ENCODE measurements around the gene PRPF4. TPM values are rescaled to one million over a fixed set of nuclear protein-coding genes. Genes with fewer than 3 reads are reported as not detected.
"Not testable (repeated sequence)": the region's sequence is repeated elsewhere in the genome, so short reads cannot be mapped to it uniquely, and the experiment has no call there.

PRPF4 gene
- total RNA-seq = 10 to 100 TPM in 2 of 4 donors, 1 to 10 TPM in 2; 5.0 to 13.7 (median 9.6) TPM

- 0% methylated on average over 7 to 51 of the region's 63 CpGs for WGBS, 2 donors (ENCODE audit: low coverage in 1 of 2)
- H3K27me3 ChIP-seq = no peaks in the 10 kb centered on the region
- TF ChIP-seq CTCF (IDR thresholded peaks at IDR 0.05) = no peak
- peak; percentile 97 for TF ChIP-seq POLR2A (IDR thresholded peaks at IDR 0.05)
- TF ChIP-seq EP300 (IDR thresholded peaks at IDR 0.05; ENCODE audit: low read depth) = peak; percentile 26
- peak; percentile 96 to 99 (median 99) for TF ChIP-seq POLR2AphosphoS5 (IDR thresholded peaks at IDR 0.05)
- H3K4me1 ChIP-seq = peaks cover 7 to 33% (median 12%) of the 10 kb centered on the region in 4 donors
- H3K4me3 ChIP-seq = peak within 1 kb of the TSS; percentile 51 to 85 (median 61)
- peak; percentile 98 for DNase-seq
- in situ Hi-C loops (cut with MboI; ENCODE audit: low pct_ligation_motif_present in 1 of 4, low pct_unique_long_range_greater_than_20kb in 1 of 4, low sequenced_read_pairs in 3 of 4) = loop anchor here in 3 of 4 donors (10.0 kb wide), 2 partner anchors 129 to 379 kb away; partner anchors contain the start of gene ALAD (in 3 of the 3)
- peak within 1 kb of the TSS; percentile 88 to 94 (median 90) for H3K27ac ChIP-seq
- H3K36me3 ChIP-seq = peaks cover 0 to 49% (median 17%) of the 10 kb centered on the region in 4 donors
- no peaks in the 10 kb centered on the region for H3K9me3 ChIP-seq
- intact Hi-C loops (cut with DNase I; ENCODE audit: low total_unique reads) = no loop called here
Measured at GRCh38 chr9:113275157-113276131, at the start of gene PRPF4, which contains the start of gene CDC26. TSS of gene PRPF4 (plus strand) at chr9:113275658. CDS start at chr9:113275744, 86 bp downstream. TSS of gene CDC26 (minus strand) at chr9:113275572. CDS start at chr9:113272507, 3,065 bp downstream.

GRCh38 chr9:113227436-113227835, 48.0 kb upstream of the PRPF4 start:
- in situ Hi-C loops (cut with MboI; ENCODE audit: low pct_ligation_motif_present in 1 of 4, low pct_unique_long_range_greater_than_20kb in 1 of 4, low sequenced_read_pairs in 3 of 4) (loop anchor here in 1 of 4 donors (25.0 kb wide), 1 partner anchor 90 kb away; no protein-coding TSS in a partner anchor), intact Hi-C loops (cut with DNase I; ENCODE audit: low total_unique reads) (no loop called here)
- no peak overlapping the region for H3K27ac ChIP-seq
- 25 to 78% methylated on average over 1 of the region's 1 CpG for WGBS, 2 donors (ENCODE audit: low coverage in 1 of 2)
- no peak overlapping the region for H3K4me3 ChIP-seq
- no peaks in the 10 kb centered on the region for H3K27me3 ChIP-seq
- H3K36me3 ChIP-seq = no peaks in the 10 kb centered on the region
- H3K9me3 ChIP-seq = no peaks in the 10 kb centered on the region
- H3K4me1 ChIP-seq = peaks cover 5 to 16% (median 10%) of the 10 kb centered on the region in 4 donors
- DNase-seq = no peak
- TF ChIP-seq EP300 (IDR thresholded peaks at IDR 0.05; ENCODE audit: low read depth) (no peak), POLR2A (IDR thresholded peaks at IDR 0.05) (no peak), CTCF (IDR thresholded peaks at IDR 0.05) (no peak), POLR2AphosphoS5 (IDR thresholded peaks at IDR 0.05) (no peak)

GRCh38 chr9:113228130-113228665, 47.3 kb upstream of the PRPF4 start:
- intact Hi-C loops (cut with DNase I; ENCODE audit: low total_unique reads) = no loop called here
- H3K27ac ChIP-seq = no peak overlapping the region
- no peak overlapping the region for H3K4me3 ChIP-seq
- H3K27me3 ChIP-seq = no peaks in the 10 kb centered on the region
- in situ Hi-C loops (cut with MboI; ENCODE audit: low pct_ligation_motif_present in 1 of 4, low pct_unique_long_range_greater_than_20kb in 1 of 4, low sequenced_read_pairs in 3 of 4) = loop anchor here in 1 of 4 donors (25.0 kb wide), 1 partner anchor 91 kb away; no protein-coding TSS in a partner anchor
- no peaks in the 10 kb centered on the region for H3K36me3 ChIP-seq
- H3K9me3 ChIP-seq = no peaks in the 10 kb centered on the region
- peaks cover 0 to 14% (median 6%) of the 10 kb centered on the region in 4 donors for H3K4me1 ChIP-seq
- DNase-seq = no peak
- WGBS, 2 donors (ENCODE audit: low coverage in 1 of 2) = 46 to 67% methylated on average over 3 of the region's 3 CpGs
- TF ChIP-seq CTCF (IDR thresholded peaks at IDR 0.05) (no peak), EP300 (IDR thresholded peaks at IDR 0.05; ENCODE audit: low read depth) (no peak), POLR2A (IDR thresholded peaks at IDR 0.05) (no peak), POLR2AphosphoS5 (IDR thresholded peaks at IDR 0.05) (no peak)

GRCh38 chr9:113231701-113232100, 43.8 kb upstream of the PRPF4 start:
- Histone ChIP-seq H3K4me3 (no peak overlapping the region), H3K27me3 (no peaks in the 10 kb centered on the region), H3K36me3 (no peaks in the 10 kb centered on the region), H3K9me3 (no peaks in the 10 kb centered on the region), H3K4me1 (peaks cover 0 to 14% (median 4%) of the 10 kb centered on the region in 4 donors), H3K27ac (peak overlapping the region in 1 of 4 donors; percentile 48)
- in situ Hi-C loops (cut with MboI; ENCODE audit: low pct_ligation_motif_present in 1 of 4, low pct_unique_long_range_greater_than_20kb in 1 of 4, low sequenced_read_pairs in 3 of 4) = loop anchor here in 1 of 4 donors (25.0 kb wide), 1 partner anchor 94 kb away; no protein-coding TSS in a partner anchor
- DNase-seq = no peak
- no peak for TF ChIP-seq POLR2A (IDR thresholded peaks at IDR 0.05)
- no peak for TF ChIP-seq POLR2AphosphoS5 (IDR thresholded peaks at IDR 0.05)
- WGBS, 2 donors (ENCODE audit: low coverage in 1 of 2) = 94 to 96% methylated on average over 2 of the region's 2 CpGs
- intact Hi-C loops (cut with DNase I; ENCODE audit: low total_unique reads) = no loop called here

- intact Hi-C loops (cut with DNase I; ENCODE audit: low total_unique reads); H3K4me3 ChIP-seq; H3K9me3 ChIP-seq; DNase-seq; H3K27me3 ChIP-seq; H3K36me3 ChIP-seq: not testable (repeated sequence)
- in situ Hi-C loops (cut with MboI; ENCODE audit: low pct_ligation_motif_present in 1 of 4, low pct_unique_long_range_greater_than_20kb in 1 of 4, low sequenced_read_pairs in 3 of 4) = loop anchor here in 1 of 4 donors (25.0 kb wide), 1 partner anchor 98 kb away; no protein-coding TSS in a partner anchor
- WGBS, 2 donors (ENCODE audit: low coverage in 1 of 2) = 83 to 87% methylated on average over 2 to 10 of the region's 10 CpGs
- Histone ChIP-seq H3K27ac (peak overlapping the region in 1 of 4 donors; percentile 6), H3K4me1 (peaks cover 0 to 14% (median 3%) of the 10 kb centered on the region in 4 donors)
Measured at GRCh38 chr9:113235701-113236255, 39.7 kb upstream of the PRPF4 start.
